HepG2 (cell line): Measurements from ENCODE around the gene GRAMD1B. TPM values are rescaled to one million over a fixed set of nuclear protein-coding genes. Genes with fewer than 3 reads are reported as not detected.

Source experiments
- HINFP ChIP-seq: sonication (generic); formaldehyde crosslinking; IDR thresholded peaks from 2 replicates; pipeline ENCODE4 v1.4.0; 2020; ENCODE audit warnings: low read depth, mild to moderate bottlenecking, missing genetic modification reagents
- KLF16 ChIP-seq, 2 experiments: sonication (generic) in 1 of 2; formaldehyde crosslinking in 1 of 2; IDR thresholded peaks; 2 replicates each; pipeline versions ENCODE4 v1.6.1 to v1.8.0; 2016 to 2023; ENCODE audit warnings: missing genetic modification reagents in 2 of 2, missing compliant biosample characterization in 1 of 2
- SSRP1 ChIP-seq: IDR thresholded peaks from 2 replicates; pipeline ENCODE4 v1.6.1; 2016; ENCODE audit warnings: control low read depth
- ZBTB2 ChIP-seq: sonication (generic); formaldehyde crosslinking; IDR thresholded peaks from 2 replicates; pipeline ENCODE4 v1.8.0; 2022; ENCODE audit warnings: low read depth, missing genetic modification reagents
- ZNF512B ChIP-seq: sonication (generic); formaldehyde crosslinking; IDR thresholded peaks from 2 replicates; pipeline ENCODE4 v1.5.1; 2020; ENCODE audit warnings: missing genetic modification reagents, mild to moderate bottlenecking, borderline replicate concordance
- ZNF597 ChIP-seq: sonication (generic); formaldehyde crosslinking; IDR thresholded peaks from 2 replicates; pipeline ENCODE4 v1.5.0; 2020; ENCODE audit warnings: missing genetic modification reagents
- ZSCAN31 ChIP-seq: sonication (generic); formaldehyde crosslinking; IDR thresholded peaks from 2 replicates; pipeline ENCODE4 v1.5.0; 2020; ENCODE audit warnings: low read depth, mild to moderate bottlenecking, missing genetic modification reagents
- polyA plus RNA-seq, 8 experiments: library from polyadenylated mRNA; depleted of rRNA in 3 of 8; stranded (reverse) in 7 of 8; unstranded in 1 of 8; fragments of >200 nt; fragmentation: Illumina TruSeq in 4 of 8; extraction: Trizol in 4 of 8; gene quantifications; 2 replicates each; pipeline versions ENCODE4 v1.2.1 to v1.2.3, GENCODE V29; 2011 to 2016; ENCODE audit warnings: low read depth in 4 of 8, missing spikeins in 1 of 8, mixed read lengths in 1 of 8; ENCODE audit not compliant: insufficient read depth in 1 of 8
- total RNA-seq, 5 experiments: library from RNA; depleted of rRNA; stranded (reverse); fragments of >200 nt; fragmentation: Illumina TruSeq; extraction: Trizol; gene quantifications; 2 replicates each; pipeline ENCODE4 v1.2.3, GENCODE V29; 2016; ENCODE audit warnings: low read depth in 1 of 5

Gene GRAMD1B
- total and polyA plus RNA-seq, 2 of the 13 experiments (the other 11 are each of a cell fraction or from before 2014, with no cell fraction given) = 0.12 TPM; not detected in 1

GRCh38 chr11:123482218-123482617, 52.1 kb downstream of the GRAMD1B start (continued):
- TF ChIP-seq ZNF512B (CRISPR knock-in tag) (no peak), ZSCAN31 (CRISPR knock-in tag) (no peak), KLF16 (CRISPR knock-in tag; IDR thresholded peaks at IDR 0.05) (no peak), SSRP1 (no peak), ZNF597 (CRISPR knock-in tag) (no peak), HINFP (CRISPR knock-in tag) (no peak), ZBTB2 (CRISPR knock-in tag) (no peak)
